ENCODE measurements around the gene MINDY4. TPM values are rescaled to one million over a fixed set of nuclear protein-coding genes. Genes with fewer than 3 reads are reported as not detected.

The MINDY4 gene
- total and polyA plus RNA-seq, 2 donors: 1.5 to 1.7 TPM

DNA sequence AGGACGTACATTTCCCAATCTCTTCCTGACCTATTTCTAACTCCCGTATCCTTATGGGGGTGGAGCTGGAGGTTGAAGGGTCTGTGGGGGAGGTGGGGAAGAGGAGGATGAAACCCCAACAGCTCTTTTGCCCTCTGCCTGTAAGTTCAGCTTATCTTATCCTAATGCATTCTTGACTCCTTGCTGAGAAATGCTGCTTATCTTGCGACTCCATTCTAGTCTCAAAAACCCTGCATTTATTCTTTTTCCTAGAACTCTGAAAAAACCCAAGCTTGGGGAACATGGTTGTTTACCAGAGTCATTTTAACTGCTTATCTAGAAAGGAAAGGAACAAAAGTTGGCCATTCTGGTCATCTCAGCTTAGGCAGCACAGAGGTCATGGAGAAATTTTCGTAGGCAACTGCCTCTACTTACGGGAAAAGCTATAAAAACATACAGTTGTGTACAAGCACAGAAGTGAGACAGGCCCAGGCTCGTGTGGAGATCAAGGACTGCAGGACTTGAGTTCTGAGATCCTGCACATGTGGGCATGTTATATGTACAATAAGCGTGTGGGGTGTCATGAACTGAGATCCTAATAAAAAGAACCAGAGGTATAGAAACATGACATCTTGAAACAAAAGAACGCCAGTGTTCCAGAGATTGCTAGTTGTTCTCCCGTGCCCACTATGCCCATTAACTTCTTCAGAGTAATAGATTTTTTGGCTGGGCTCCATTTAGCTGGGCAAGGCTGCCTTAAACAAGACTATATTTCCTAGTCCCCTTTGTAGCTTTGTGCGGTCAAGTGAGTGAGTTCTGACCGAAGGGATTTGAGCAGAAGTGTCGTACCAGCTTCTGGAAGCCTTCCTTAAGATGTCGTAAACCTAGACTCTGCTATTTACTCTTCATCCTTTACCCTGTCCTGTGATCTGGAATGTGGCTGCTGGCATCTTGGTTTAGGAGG, 9.7 kb upstream of the MINDY4 start:
- 85% methylated on average over 13 of the region's 13 CpGs for WGBS
- no peak overlapping the region for H3K27ac ChIP-seq (ENCODE audit: low read depth in 1 of 2, low read length in 1 of 2)
- no peaks in the 10 kb centered on the region for H3K9me3 ChIP-seq (ENCODE audit: control insufficient read depth in 2 of 2, insufficient read depth in 1 of 2, low read length in 1 of 2)
- DNase-seq (ENCODE audit: low read depth in 6 of 9, low spot score in 9 of 9): no peak
- H3K4me3 ChIP-seq (ENCODE audit: low read length in 2 of 2): no peak overlapping the region
- H3K36me3 ChIP-seq (ENCODE audit: control insufficient read depth in 2 of 2, insufficient read depth in 2 of 2, low read length in 1 of 2): no peaks in the 10 kb centered on the region
- H3K27me3 ChIP-seq (ENCODE audit: control insufficient read depth in 2 of 2, insufficient read depth in 1 of 2, low read length in 1 of 2): peaks cover 0 to 4% of the 10 kb centered on the region in 2 donors
- no peaks in the 10 kb centered on the region for H3K4me1 ChIP-seq (ENCODE audit: control insufficient read depth in 2 of 2, insufficient read depth in 2 of 2, low read length in 2 of 2)

DNA sequence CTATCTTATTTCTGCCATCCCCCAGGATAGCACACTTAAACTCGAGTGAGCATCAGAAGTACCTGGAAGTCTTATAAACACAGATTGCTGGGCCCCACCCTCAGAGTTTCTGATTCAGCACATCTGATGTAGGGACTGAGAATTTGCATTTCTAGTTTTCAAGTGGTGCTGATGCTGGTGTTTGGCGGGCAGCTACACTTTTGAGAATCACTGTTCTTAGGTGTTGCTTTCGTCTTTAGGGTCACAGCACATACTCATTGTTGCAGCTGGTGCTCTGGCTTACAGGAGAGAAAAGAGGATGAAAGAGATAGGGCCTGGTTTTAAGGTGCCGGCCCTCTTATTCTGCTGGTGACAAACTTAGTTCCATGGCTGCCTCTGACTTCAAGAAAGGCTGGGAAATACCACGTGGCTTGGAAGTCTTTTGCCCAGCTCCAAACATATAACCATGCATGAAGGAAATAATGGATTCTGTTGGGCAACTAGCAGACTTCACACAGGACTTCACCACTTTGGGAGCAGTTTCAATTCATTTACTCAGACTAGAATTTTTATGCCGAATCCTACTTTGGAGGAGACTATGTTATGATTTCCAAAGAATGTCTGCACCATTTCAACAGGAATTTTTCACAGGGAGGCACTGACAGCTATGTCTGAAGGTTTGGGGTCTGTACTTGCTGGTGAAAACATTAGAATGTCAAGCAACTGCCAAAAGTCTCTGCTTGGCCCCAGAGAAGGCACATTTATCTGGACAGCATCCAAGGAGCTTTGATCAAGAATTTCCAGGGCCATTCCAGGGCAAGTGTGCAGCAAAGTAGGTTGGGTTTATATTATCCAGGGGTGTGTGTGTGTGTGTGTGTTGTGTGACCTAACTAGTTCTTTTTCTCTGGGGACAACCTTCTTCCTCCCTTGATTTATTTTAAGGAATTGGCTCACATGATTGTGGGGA, 6.9 kb upstream of the MINDY4 start:
- no peak overlapping the region for H3K4me3 ChIP-seq (ENCODE audit: low read length in 2 of 2)
- no peak for DNase-seq (ENCODE audit: low read depth in 6 of 9, low spot score in 9 of 9)
- H3K4me1 ChIP-seq (ENCODE audit: control insufficient read depth in 2 of 2, insufficient read depth in 2 of 2, low read length in 2 of 2): no peaks in the 10 kb centered on the region
- no peaks in the 10 kb centered on the region for H3K9me3 ChIP-seq (ENCODE audit: control insufficient read depth in 2 of 2, insufficient read depth in 1 of 2, low read length in 1 of 2)
- no peak overlapping the region for H3K27ac ChIP-seq (ENCODE audit: low read depth in 1 of 2, low read length in 1 of 2)
- peaks cover 0 to 4% of the 10 kb centered on the region in 2 donors for H3K27me3 ChIP-seq (ENCODE audit: control insufficient read depth in 2 of 2, insufficient read depth in 1 of 2, low read length in 1 of 2)
- H3K36me3 ChIP-seq (ENCODE audit: control insufficient read depth in 2 of 2, insufficient read depth in 2 of 2, low read length in 1 of 2): no peaks in the 10 kb centered on the region
- 88% methylated on average over 6 of the region's 6 CpGs for WGBS

DNA sequence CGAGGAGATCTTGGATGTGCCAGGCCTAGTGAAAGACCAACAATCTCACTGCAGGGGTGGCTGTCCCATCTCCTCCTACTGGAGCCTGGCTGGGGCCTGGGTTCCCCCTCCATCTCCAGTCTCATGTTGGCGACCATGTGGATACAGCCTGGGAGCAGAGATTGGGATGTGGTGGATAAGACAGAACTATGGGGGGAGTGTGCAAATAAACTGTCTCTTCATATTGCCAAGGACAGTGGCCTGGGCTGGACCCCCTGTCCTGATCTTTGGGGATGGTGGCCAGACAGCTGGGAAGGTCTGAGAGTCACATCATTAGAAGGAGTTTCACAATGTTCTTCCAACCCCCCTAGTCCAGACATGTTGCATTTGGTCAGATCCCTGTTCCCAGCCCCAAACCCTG, 5.8 kb upstream of the MINDY4 start:
- Histone ChIP-seq H3K9me3 (ENCODE audit: control insufficient read depth in 2 of 2, insufficient read depth in 1 of 2, low read length in 1 of 2) (no peaks in the 10 kb centered on the region), H3K4me1 (ENCODE audit: control insufficient read depth in 2 of 2, insufficient read depth in 2 of 2, low read length in 2 of 2) (no peaks in the 10 kb centered on the region), H3K4me3 (ENCODE audit: low read length in 2 of 2) (no peak overlapping the region), H3K36me3 (ENCODE audit: control insufficient read depth in 2 of 2, insufficient read depth in 2 of 2, low read length in 1 of 2) (no peaks in the 10 kb centered on the region), H3K27ac (ENCODE audit: low read depth in 1 of 2, low read length in 1 of 2) (no peak overlapping the region), H3K27me3 (ENCODE audit: control insufficient read depth in 2 of 2, insufficient read depth in 1 of 2, low read length in 1 of 2) (peaks cover 0 to 4% of the 10 kb centered on the region in 2 donors)
- DNase-seq (ENCODE audit: low read depth in 6 of 9, low spot score in 9 of 9): no peak
- 97% methylated on average over 2 of the region's 2 CpGs for WGBS

DNA sequence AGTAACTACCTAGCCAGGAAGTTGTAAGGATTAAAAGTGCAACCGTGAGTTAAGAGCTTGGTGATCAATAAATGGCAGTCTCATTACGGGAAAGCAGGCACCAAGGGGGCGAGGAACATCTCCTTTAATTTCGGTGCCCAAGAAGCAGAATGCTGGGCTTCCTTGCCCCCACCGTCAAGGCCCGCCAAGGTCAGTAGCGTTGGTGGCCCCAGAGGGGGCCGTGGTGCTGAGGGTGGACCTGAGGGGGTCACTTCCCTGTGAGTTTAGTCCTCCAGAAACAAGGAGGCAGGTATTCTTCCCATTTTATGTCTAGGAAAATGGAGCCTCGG, 408 bp upstream of the MINDY4 start:
- Histone ChIP-seq H3K27me3 (ENCODE audit: control insufficient read depth in 2 of 2, insufficient read depth in 1 of 2, low read length in 1 of 2) (peaks cover 0 to 1% of the 10 kb centered on the region in 2 donors), H3K9me3 (ENCODE audit: control insufficient read depth in 2 of 2, insufficient read depth in 1 of 2, low read length in 1 of 2) (no peaks in the 10 kb centered on the region), H3K4me1 (ENCODE audit: control insufficient read depth in 2 of 2, insufficient read depth in 2 of 2, low read length in 2 of 2) (peaks cover 5 to 8% of the 10 kb centered on the region in 2 donors), H3K27ac (ENCODE audit: low read depth in 1 of 2, low read length in 1 of 2) (peak overlapping the region in 1 of 2 donors; percentile 52), H3K36me3 (ENCODE audit: control insufficient read depth in 2 of 2, insufficient read depth in 2 of 2, low read length in 1 of 2) (no peaks in the 10 kb centered on the region), H3K4me3 (ENCODE audit: low read length in 2 of 2) (peak overlapping the region; percentile 73 to 85)
- WGBS: 81% methylated on average over 9 of the region's 9 CpGs
- DNase-seq (ENCODE audit: low read depth in 6 of 9, low spot score in 9 of 9): no peak

DNA sequence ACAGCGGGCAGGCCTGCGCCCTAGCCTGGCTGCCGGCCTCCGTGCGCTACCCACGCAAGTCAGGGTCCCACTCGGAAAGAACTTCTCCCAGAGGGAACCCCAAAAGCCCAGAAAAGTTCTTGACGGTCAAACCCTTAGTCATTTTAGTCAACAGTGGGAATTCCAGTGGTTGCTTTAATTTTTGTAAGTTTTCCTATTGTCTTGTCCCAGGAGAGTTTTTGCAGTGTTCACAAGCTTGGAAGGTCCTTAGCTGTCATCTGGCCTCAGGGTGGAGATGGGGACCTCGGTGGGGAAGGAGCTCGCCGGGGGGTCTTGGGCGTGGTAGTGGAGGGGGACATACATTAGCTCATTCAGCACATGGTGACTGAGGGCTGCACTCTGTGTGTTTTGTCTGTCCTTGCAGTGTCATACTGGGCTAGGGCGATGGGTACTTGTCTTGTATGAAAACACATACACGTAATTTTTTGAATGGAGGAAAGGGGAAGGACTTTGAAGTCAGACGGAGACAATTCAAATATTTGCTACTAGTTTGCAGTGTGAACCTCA, 736 bp downstream of the MINDY4 start:
- Histone ChIP-seq H3K4me3 (ENCODE audit: low read length in 2 of 2) (peak overlapping the region; percentile 73 to 85), H3K36me3 (ENCODE audit: control insufficient read depth in 2 of 2, insufficient read depth in 2 of 2, low read length in 1 of 2) (no peaks in the 10 kb centered on the region), H3K27me3 (ENCODE audit: control insufficient read depth in 2 of 2, insufficient read depth in 1 of 2, low read length in 1 of 2) (no peaks in the 10 kb centered on the region), H3K27ac (ENCODE audit: low read depth in 1 of 2, low read length in 1 of 2) (peak overlapping the region in 1 of 2 donors; percentile 69), H3K4me1 (ENCODE audit: control insufficient read depth in 2 of 2, insufficient read depth in 2 of 2, low read length in 2 of 2) (peaks cover 5 to 8% of the 10 kb centered on the region in 2 donors), H3K9me3 (ENCODE audit: control insufficient read depth in 2 of 2, insufficient read depth in 1 of 2, low read length in 1 of 2) (no peaks in the 10 kb centered on the region)
- DNase-seq (ENCODE audit: low read depth in 6 of 9, low spot score in 9 of 9): peak in 3 of 9 donors; percentile 1 to 21 (median 8)
- WGBS: 1% methylated on average over 15 of the region's 15 CpGs

DNA sequence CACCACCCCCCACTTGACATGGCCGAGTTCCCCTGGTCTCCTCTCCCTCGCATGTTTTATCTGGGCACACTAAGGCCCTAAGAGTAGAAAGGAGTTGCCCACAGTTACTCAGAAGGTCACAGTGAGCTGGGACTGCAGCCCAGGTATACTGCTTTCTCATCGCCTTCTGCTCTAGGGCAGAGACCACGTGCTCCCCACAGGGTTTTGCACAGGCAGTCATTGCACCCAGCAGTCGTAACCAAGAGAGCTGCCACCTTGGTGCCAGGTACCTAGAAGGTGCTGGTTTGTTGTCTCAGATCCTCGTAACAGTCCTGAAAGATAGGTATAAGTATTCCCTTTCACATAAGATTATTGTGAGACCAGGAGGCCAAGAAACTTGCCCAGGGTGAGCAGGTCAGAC, 1.8 kb downstream of the MINDY4 start:
- no peaks in the 10 kb centered on the region for H3K9me3 ChIP-seq (ENCODE audit: control insufficient read depth in 2 of 2, insufficient read depth in 1 of 2, low read length in 1 of 2)
- H3K36me3 ChIP-seq (ENCODE audit: control insufficient read depth in 2 of 2, insufficient read depth in 2 of 2, low read length in 1 of 2): no peaks in the 10 kb centered on the region
- H3K27ac ChIP-seq (ENCODE audit: low read depth in 1 of 2, low read length in 1 of 2): no peak overlapping the region
- no peaks in the 10 kb centered on the region for H3K27me3 ChIP-seq (ENCODE audit: control insufficient read depth in 2 of 2, insufficient read depth in 1 of 2, low read length in 1 of 2)
- WGBS: 95% methylated on average over 6 of the region's 6 CpGs
- peaks cover 5 to 8% of the 10 kb centered on the region in 2 donors for H3K4me1 ChIP-seq (ENCODE audit: control insufficient read depth in 2 of 2, insufficient read depth in 2 of 2, low read length in 2 of 2)
- no peak overlapping the region for H3K4me3 ChIP-seq (ENCODE audit: low read length in 2 of 2)
- DNase-seq (ENCODE audit: low read depth in 6 of 9, low spot score in 9 of 9): no peak

DNA sequence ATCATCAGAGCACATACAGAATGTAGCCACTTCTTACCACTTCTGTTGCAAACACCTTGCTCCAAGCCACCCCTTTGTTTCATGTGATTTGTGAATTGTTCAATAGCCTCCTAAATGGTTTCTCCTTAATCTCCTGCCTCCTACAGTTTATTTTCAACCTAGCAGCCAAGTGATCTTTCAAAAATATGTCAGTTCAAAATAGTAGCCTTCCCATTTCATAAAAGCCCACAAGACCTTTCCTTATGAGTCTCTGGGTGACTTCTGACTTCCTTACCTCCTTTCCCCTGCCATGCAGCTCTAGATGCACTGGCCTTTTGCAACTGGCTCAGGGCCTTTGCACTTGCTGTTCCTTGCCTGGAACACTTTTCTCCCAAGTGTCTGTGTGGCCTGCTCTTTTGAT, 4.8 kb downstream of the MINDY4 start:
- H3K4me3 ChIP-seq (ENCODE audit: low read length in 2 of 2): no peak overlapping the region
- H3K9me3 ChIP-seq (ENCODE audit: control insufficient read depth in 2 of 2, insufficient read depth in 1 of 2, low read length in 1 of 2): no peaks in the 10 kb centered on the region
- H3K36me3 ChIP-seq (ENCODE audit: control insufficient read depth in 2 of 2, insufficient read depth in 2 of 2, low read length in 1 of 2): no peaks in the 10 kb centered on the region
- no peak overlapping the region for H3K27ac ChIP-seq (ENCODE audit: low read depth in 1 of 2, low read length in 1 of 2)
- H3K4me1 ChIP-seq (ENCODE audit: control insufficient read depth in 2 of 2, insufficient read depth in 2 of 2, low read length in 2 of 2): peaks cover 4 to 5% of the 10 kb centered on the region in 2 donors
- no peak for DNase-seq (ENCODE audit: low read depth in 6 of 9, low spot score in 9 of 9)
- H3K27me3 ChIP-seq (ENCODE audit: control insufficient read depth in 2 of 2, insufficient read depth in 1 of 2, low read length in 1 of 2): no peaks in the 10 kb centered on the region

DNA sequence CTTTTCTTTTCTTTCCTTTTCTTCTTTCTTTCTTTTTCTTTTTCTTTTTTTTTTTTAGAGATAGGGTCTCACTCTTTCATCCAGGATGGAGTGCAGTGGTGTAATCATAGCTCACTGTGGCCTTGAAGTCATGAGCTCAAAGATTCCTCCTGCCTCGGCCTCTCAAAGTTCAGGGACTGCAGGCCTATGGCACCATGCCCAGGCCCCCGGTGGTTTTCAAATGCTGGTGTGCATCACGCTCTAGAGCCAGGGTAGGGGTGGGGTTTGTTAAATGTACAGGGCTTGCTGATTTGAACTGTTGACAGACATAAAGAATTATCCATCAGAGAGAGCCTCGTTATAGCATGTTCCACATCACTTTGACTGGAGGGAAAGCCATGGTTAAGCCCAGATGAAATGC, 5.8 kb downstream of the MINDY4 start:
- 95% methylated on average over 4 of the region's 4 CpGs for WGBS
- Histone ChIP-seq H3K27me3 (ENCODE audit: control insufficient read depth in 2 of 2, insufficient read depth in 1 of 2, low read length in 1 of 2) (no peaks in the 10 kb centered on the region), H3K4me1 (ENCODE audit: control insufficient read depth in 2 of 2, insufficient read depth in 2 of 2, low read length in 2 of 2) (peaks cover 1 to 5% of the 10 kb centered on the region in 2 donors), H3K36me3 (ENCODE audit: control insufficient read depth in 2 of 2, insufficient read depth in 2 of 2, low read length in 1 of 2) (no peaks in the 10 kb centered on the region), H3K9me3 (ENCODE audit: control insufficient read depth in 2 of 2, insufficient read depth in 1 of 2, low read length in 1 of 2) (no peaks in the 10 kb centered on the region), H3K4me3 (ENCODE audit: low read length in 2 of 2) (no peak overlapping the region), H3K27ac (ENCODE audit: low read depth in 1 of 2, low read length in 1 of 2) (no peak overlapping the region)
- DNase-seq (ENCODE audit: low read depth in 6 of 9, low spot score in 9 of 9): no peak
